B cell (primary cell): ENCODE data around the gene GMFB. TPM values are rescaled to one million over a fixed set of nuclear protein-coding genes. Genes with fewer than 3 reads are reported as not detected.
A peak's percentile ranks its signal among the peaks of the same experiment; 100 is the strongest.

Experiments
- ATAC-seq: fragments of 200-7000 bp; cut with Tn5 transposase; one replicate; pipeline ENCODE4 v1.10.0; 2021; ENCODE audit warnings: low read depth, mild to moderate bottlenecking, moderate number of reproducible peaks, moderate library complexity
- CTCF ChIA-PET: fragments of 350-600 bp; sonication (Branson Sonifier 250); formaldehyde crosslinking; loops from one replicate; lab custom pipeline; 2021; ENCODE audit warnings: antibody characterized with exemption, inconsistent platforms; lab: Charles Lee
- POLR2A ChIA-PET: fragments of 350-600 bp; sonication (Branson Sonifier 250); formaldehyde crosslinking; loops from one replicate; lab custom pipeline; 2021; ENCODE audit warnings: antibody characterized with exemption; lab: Charles Lee
- DNase-seq: peaks from one replicate; pipeline ENCODE4 v3.0.0; 2013
- H2AFZ ChIP-seq: 2 replicates; pipeline ENCODE4 v1.6.1; 2012; ENCODE audit warnings: mild to moderate bottlenecking, low read depth, low read length; ENCODE audit not compliant: insufficient read depth, poor library complexity, severe bottlenecking
- H3K27ac ChIP-seq, 2 donors: 1 replicate in 1 of 2; 2 replicates in 1 of 2; pipeline ENCODE4 v1.5.1; 2012 to 2013; ENCODE audit warnings: low read length in 2 of 2, mild to moderate bottlenecking in 2 of 2, moderate library complexity in 1 of 2
- H3K27me3 ChIP-seq, 4 experiments: fragments of 200-600 bp in 1 of 4; sonication (generic) in 1 of 4; replicated peaks in 1 of 4; 1 replicate in 2 of 4; 2 replicates in 2 of 4; pipeline versions ENCODE4 v1.6.1 to v1.7.0; 2013 to 2016; ENCODE audit warnings: low read length in 3 of 4, mild to moderate bottlenecking in 2 of 4, mixed read lengths in 1 of 4, moderate library complexity in 1 of 4; ENCODE audit not compliant: insufficient read depth in 4 of 4, control insufficient read depth in 3 of 4; ENCODE audit errors: control extremely low read depth in 1 of 4
- H3K36me3 ChIP-seq, 2 experiments: replicated peaks in 1 of 2; 1 replicate in 1 of 2; 2 replicates in 1 of 2; pipeline versions ENCODE4 v1.6.1 to v1.7.1; 2013; ENCODE audit warnings: low read length in 1 of 2; ENCODE audit not compliant: insufficient read depth in 2 of 2, control insufficient read depth in 1 of 2; ENCODE audit errors: control extremely low read depth in 1 of 2, extremely low read depth in 1 of 2
- H3K4me1 ChIP-seq, 2 donors: fragments of 200-600 bp in 1 of 2; sonication (generic) in 1 of 2; 1 replicate in 1 of 2; 2 replicates in 1 of 2; pipeline versions ENCODE4 v1.5.1 to v1.6.1; 2013 to 2017; ENCODE audit warnings: low read length in 2 of 2; ENCODE audit not compliant: control insufficient read depth in 2 of 2, insufficient read depth in 2 of 2
- H3K4me2 ChIP-seq: replicated peaks from 2 replicates; pipeline ENCODE3; 2012; ENCODE audit warnings: mild to moderate bottlenecking, low read depth, low read length; ENCODE audit not compliant: poor library complexity, severe bottlenecking
- H3K4me3 ChIP-seq, 5 experiments: fragments of 200-600 bp in 1 of 5; sonication (generic) in 1 of 5; 1 replicate in 3 of 5; 2 replicates in 2 of 5; pipeline versions ENCODE4 v1.5.1 to v1.7.0; 2011 to 2016; ENCODE audit warnings: low read length in 4 of 5, mild to moderate bottlenecking in 4 of 5, low read depth in 2 of 5, control low read depth in 1 of 5, moderate library complexity in 1 of 5; ENCODE audit not compliant: insufficient read depth in 1 of 5; ENCODE audit errors: control extremely low read depth in 1 of 5, extremely low read depth in 1 of 5
- H3K79me2 ChIP-seq: fragments of 200-600 bp; sonication (generic); one replicate; pipeline ENCODE4 v1.6.0; 2016; ENCODE audit warnings: low read length; ENCODE audit not compliant: control insufficient read depth, insufficient read depth
- H3K9ac ChIP-seq: fragments of 200-600 bp; sonication (generic); 2 replicates; pipeline ENCODE4 v1.6.1; 2017; ENCODE audit warnings: mild to moderate bottlenecking, low read length, moderate library complexity
- H3K9me3 ChIP-seq, 3 donors: one replicate each; pipeline versions ENCODE4 v1.6.1 to v1.7.1; 2013; ENCODE audit warnings: low read length in 2 of 3; ENCODE audit not compliant: control insufficient read depth in 2 of 3, insufficient read depth in 1 of 3; ENCODE audit errors: control extremely low read depth in 1 of 3
- H4K20me1 ChIP-seq: 2 replicates; pipeline ENCODE4 v1.6.0; 2012; ENCODE audit warnings: mild to moderate bottlenecking, low read length; ENCODE audit not compliant: insufficient read depth, control insufficient read depth, poor library complexity, severe bottlenecking
- H3K27ac Mint-ChIP-seq: one replicate; pipeline ENCODE4 v1.8.0; 2021; ENCODE audit warnings: mixed read lengths
- H3K27me3 Mint-ChIP-seq: one replicate; pipeline ENCODE4 v1.8.0; 2021; ENCODE audit warnings: mixed read lengths
- H3K4me1 Mint-ChIP-seq: one replicate; pipeline ENCODE4 v1.8.0; 2021; ENCODE audit warnings: mixed read lengths
- H3K4me3 Mint-ChIP-seq: one replicate; pipeline ENCODE4 v1.8.0; 2021; ENCODE audit warnings: mixed read lengths
- H3K9me3 Mint-ChIP-seq: one replicate; pipeline ENCODE4 v1.8.0; 2022; ENCODE audit warnings: mixed read lengths; ENCODE audit not compliant: insufficient read depth
- CTCF ChIP-seq: fragments of 200-600 bp; IDR thresholded peaks from one replicate; pipeline ENCODE4 v1.8.0; 2022; ENCODE audit warnings: antibody characterized with exemption, mild to moderate bottlenecking
- EZH2 ChIP-seq: IDR thresholded peaks from 2 replicates; pipeline ENCODE4 v1.6.1; 2012; ENCODE audit warnings: borderline replicate concordance, low read depth, mild to moderate bottlenecking, moderate library complexity, low read length; ENCODE audit not compliant: insufficient read depth, poor library complexity, severe bottlenecking
- WGBS: methylation state at CpG from one replicate; pipeline ENCODE4 v1.1.5; 2013; ENCODE audit warnings: missing lambda C conversion rate; ENCODE audit not compliant: insufficient coverage; 5-methylcytosine and 5-hydroxymethylcytosine counted together
- intact Hi-C: fragments of 100-400 bp; cut with micrococcal nuclease; formaldehyde crosslinking; loops from one replicate; pipeline ENCODE4 v1.10.0; 2022
- polyA plus RNA-seq: library from polyadenylated mRNA; depleted of rRNA; stranded (reverse); fragments of >200 nt; gene quantifications from 2 replicates; pipeline ENCODE4 v1.2.3, GENCODE V29; 2012
- total RNA-seq, 2 donors: library from RNA; stranded (reverse); fragments of 120-200 nt in 1 of 2; gene quantifications; 1 replicate in 1 of 2; 2 replicates in 1 of 2; pipeline versions ENCODE4 v1.2.3 to v1.2.4, GENCODE V29; 2013 to 2022

The GMFB gene
- total and polyA plus RNA-seq, 2 donors (not counting 1 experiment from before 2014, with no cell fraction given), result 13.6 to 49.8 TPM

- TF ChIP-seq EZH2 (no peak), CTCF (peak; percentile 96)
- no peaks in the 10 kb centered on the region for H3K9me3 Mint-ChIP-seq
- H3K27me3 ChIP-seq, result peaks cover 0 to under 1% (median 0%) of the 10 kb centered on the region in 4 experiments
- peak within 1 kb of the TSS; percentile 90 for H3K4me3 Mint-ChIP-seq
- H3K9me3 ChIP-seq, result no peaks in the 10 kb centered on the region
- H3K4me1 Mint-ChIP-seq, result peaks cover 46% of the 10 kb centered on the region
- ChIA-PET CTCF (interaction anchor here (0.8 to 1.2 kb wide), 6 partner anchors 9 to 68 kb away, joined by 3 to 5 read pairs (median 3); partner anchors contain the start of genes CDKN3 and CGRRF1), POLR2A (interaction anchor here (0.5 to 1.2 kb wide), 2 partner anchors 48 to 68 kb away, joined by 3 to 7 read pairs; no protein-coding TSS in a partner anchor)
- H3K4me1 ChIP-seq, result peaks cover 26 to 27% of the 10 kb centered on the region in 2 donors
- H3K9ac ChIP-seq, result peak within 1 kb of the TSS; percentile 70
- H3K79me2 ChIP-seq, result peaks cover 46% of the 10 kb centered on the region
- ATAC-seq (peak; percentile 93), DNase-seq (peak; percentile 96)
- peak within 1 kb of the TSS; percentile 79 for H3K4me2 ChIP-seq
- peaks cover 14% of the 10 kb centered on the region for H4K20me1 ChIP-seq
- peaks cover 0 to 2% of the 10 kb centered on the region in 2 experiments for H3K36me3 ChIP-seq
- H3K27ac ChIP-seq, result peak within 1 kb of the TSS; percentile 74 to 82
- peaks cover 3% of the 10 kb centered on the region for H3K27me3 Mint-ChIP-seq
- peak within 1 kb of the TSS; percentile 51 to 73 (median 62) for H3K4me3 ChIP-seq
- intact Hi-C loops, result loop anchor here (1.0 to 5.0 kb wide), 9 partner anchors 42 to 1288 kb away; partner anchors contain the start of genes CGRRF1, DDHD1, FBXO34 and MAPK1IP1L
- peak within 1 kb of the TSS; percentile 90 for H3K27ac Mint-ChIP-seq
- H2AFZ ChIP-seq, result peak within 1 kb of the TSS; percentile 94
- under 1% methylated on average over 87 of the region's 100 CpGs for WGBS
Observed at GRCh38 chr14:54440873-54441868, 47.6 kb downstream of the GMFB start, which contains the start of gene CNIH1. Gene CNIH1 (minus strand): TSS chr14:54441374. CDS start chr14:54441327, 47 bp downstream.
